ENCODE measurements around the gene PCSK7. TPM values are rescaled to one million over a fixed set of nuclear protein-coding genes. Genes with fewer than 3 reads are reported as not detected.

The PCSK7 gene
- total RNA-seq, 1 experiment from 2014 or later, result 30.0 TPM

GRCh38 chr11:117258576-117258975 lies 26.7 kb upstream of the PCSK7 start:
- Histone ChIP-seq H3K9me2 (ENCODE audit: insufficient read depth) (no peaks in the 10 kb centered on the region), H3K27ac (ENCODE audit: low read depth, low read length) (no peak overlapping the region), H3K4me3 (replicated peaks in 1 of 2; ENCODE audit: low read depth in 1 of 2, low read length in 2 of 2) (no peak overlapping the region), H3K4me1 (ENCODE audit: control insufficient read depth in 1 of 2, insufficient read depth in 2 of 2, low read length in 2 of 2) (no peaks in the 10 kb centered on the region), H3K4me2 (ENCODE audit: low read length) (no peak overlapping the region), H3K27me3 (ENCODE audit: insufficient read depth, low read length) (no peaks in the 10 kb centered on the region), H3K79me2 (ENCODE audit: insufficient read depth, low read length) (no peaks in the 10 kb centered on the region), H2AFZ (ENCODE audit: low read depth, low read length, poor library complexity, severe bottlenecking) (no peak overlapping the region), H4K20me1 (ENCODE audit: insufficient read depth) (no peaks in the 10 kb centered on the region), H3K9me3 (ENCODE audit: control insufficient read depth in 1 of 2, insufficient read depth in 1 of 2, low read depth in 1 of 2, low read length in 2 of 2) (no peaks in the 10 kb centered on the region), H3K9ac (ENCODE audit: low read length) (no peak overlapping the region), H3K36me3 (ENCODE audit: control insufficient read depth in 1 of 2, insufficient read depth in 2 of 2, low read length in 2 of 2) (0 out of 4 replicates have a peak, but pooled peaks cover 0 to 2% of the 10 kb centered on the region in 2 experiments)
- no peak for TF ChIP-seq SP1 (IDR thresholded peaks at IDR 0.05; ENCODE audit: low read depth)
- no peak for TF ChIP-seq POLR2AphosphoS5 (IDR thresholded peaks at IDR 0.05; ENCODE audit: low read depth, low read length)
- no peak for TF ChIP-seq EZH2 (IDR thresholded peaks at IDR 0.05)
- TF ChIP-seq EGR1 (IDR thresholded peaks at IDR 0.05; ENCODE audit: low read depth), result no peak
- TF ChIP-seq ZNF274 (IDR thresholded peaks at IDR 0.05; ENCODE audit: low read depth, low read length), result no peak
- no peak for TF ChIP-seq ATF3 (IDR thresholded peaks at IDR 0.05)
- no peak for TF ChIP-seq ELF1 (IDR thresholded peaks at IDR 0.05; ENCODE audit: borderline replicate concordance, low read depth)
- TF ChIP-seq RAD21 (IDR thresholded peaks at IDR 0.05; ENCODE audit: low read depth), result no peak
- TF ChIP-seq MAX (IDR thresholded peaks at IDR 0.05), result no peak
- no peak for TF ChIP-seq CEBPB (IDR thresholded peaks at IDR 0.05; ENCODE audit: low read depth)
- TF ChIP-seq, protein P1, sequence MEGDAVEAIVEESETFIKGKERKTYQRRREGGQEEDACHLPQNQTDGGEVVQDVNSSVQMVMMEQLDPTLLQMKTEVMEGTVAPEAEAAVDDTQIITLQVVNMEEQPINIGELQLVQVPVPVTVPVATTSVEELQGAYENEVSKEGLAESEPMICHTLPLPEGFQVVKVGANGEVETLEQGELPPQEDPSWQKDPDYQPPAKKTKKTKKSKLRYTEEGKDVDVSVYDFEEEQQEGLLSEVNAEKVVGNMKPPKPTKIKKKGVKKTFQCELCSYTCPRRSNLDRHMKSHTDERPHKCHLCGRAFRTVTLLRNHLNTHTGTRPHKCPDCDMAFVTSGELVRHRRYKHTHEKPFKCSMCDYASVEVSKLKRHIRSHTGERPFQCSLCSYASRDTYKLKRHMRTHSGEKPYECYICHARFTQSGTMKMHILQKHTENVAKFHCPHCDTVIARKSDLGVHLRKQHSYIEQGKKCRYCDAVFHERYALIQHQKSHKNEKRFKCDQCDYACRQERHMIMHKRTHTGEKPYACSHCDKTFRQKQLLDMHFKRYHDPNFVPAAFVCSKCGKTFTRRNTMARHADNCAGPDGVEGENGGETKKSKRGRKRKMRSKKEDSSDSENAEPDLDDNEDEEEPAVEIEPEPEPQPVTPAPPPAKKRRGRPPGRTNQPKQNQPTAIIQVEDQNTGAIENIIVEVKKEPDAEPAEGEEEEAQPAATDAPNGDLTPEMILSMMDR (IDR thresholded peaks at IDR 0.05 in 2 of 3, conservative IDR thresholded peaks at IDR 0.05 in 1 of 3; ENCODE audit: borderline replicate concordance in 1 of 3, insufficient read depth in 1 of 3, low read depth in 2 of 3, low read length in 2 of 3), result no peak
- TF ChIP-seq SIN3A (IDR thresholded peaks at IDR 0.05; ENCODE audit: low read depth), result no peak
- no peak for TF ChIP-seq SRF (IDR thresholded peaks at IDR 0.05; ENCODE audit: low read depth)
- TF ChIP-seq FOSL1 (IDR thresholded peaks at IDR 0.05; ENCODE audit: low read depth), result no peak
- TF ChIP-seq CBX3 (IDR thresholded peaks at IDR 0.05; ENCODE audit: low read depth), result no peak
- no peak for TF ChIP-seq POLR2A (IDR thresholded peaks at IDR 0.05; ENCODE audit: borderline replicate concordance, extremely low read depth, insufficient read depth, insufficient read length)
- intact Hi-C loops (cut with micrococcal nuclease), result no loop called here
- BruUV-seq (replicated peaks), result no TSS peak
- ChIA-PET POLR2A (no interaction called here), RAD21 (ENCODE audit: low non-redundant PET in 1 of 2, low total read pairs in 2 of 2, uncharacterized antibody in 2 of 2, unreplicated experiment in 2 of 2) (no interaction called here), CTCF (no interaction called here)
- no peak for ATAC-seq
- DNase-seq (ENCODE audit: low read depth, low spot score), result no peak
